GM23248 (cell line): ENCODE data around the gene ALX4. TPM values are rescaled to one million over a fixed set of nuclear protein-coding genes. Genes with fewer than 3 reads are reported as not detected.

ENCODE experiments used
- DNase-seq: peaks from one replicate; pipeline ENCODE4 v3.0.0-alpha.2; 2015
- H2AFZ ChIP-seq: fragments of 200-600 bp; sonication (generic); 2 replicates; pipeline ENCODE4 v1.6.1; 2016; ENCODE audit warnings: antibody characterized with exemption
- H3F3A ChIP-seq: fragments of 200-600 bp; sonication (generic); 2 replicates; pipeline ENCODE4 v1.6.1; 2016; ENCODE audit warnings: mild to moderate bottlenecking, antibody characterized with exemption, mixed run types; ENCODE audit not compliant: insufficient read depth
- H3K27ac ChIP-seq: fragments of 200-600 bp; sonication (generic); 2 replicates; pipeline ENCODE4 v1.5.1; 2016; ENCODE audit warnings: mild to moderate bottlenecking
- H3K27me3 ChIP-seq: fragments of 200-600 bp; sonication (generic); replicated peaks from 2 replicates; pipeline ENCODE4 v1.6.1; 2016; ENCODE audit warnings: mild to moderate bottlenecking; ENCODE audit not compliant: insufficient read depth
- H3K36me3 ChIP-seq: fragments of 200-600 bp; sonication (generic); 2 replicates; pipeline ENCODE4 v1.6.1; 2016; ENCODE audit warnings: low read depth, mild to moderate bottlenecking
- H3K4me1 ChIP-seq: fragments of 200-600 bp; sonication (generic); 2 replicates; pipeline ENCODE4 v1.6.1; 2016; ENCODE audit warnings: mild to moderate bottlenecking; ENCODE audit not compliant: insufficient read depth
- H3K4me2 ChIP-seq: fragments of 200-600 bp; sonication (generic); one replicate; pipeline ENCODE4 v1.6.1; 2016; ENCODE audit warnings: mild to moderate bottlenecking; ENCODE audit not compliant: unreplicated experiment
- H3K4me3 ChIP-seq: fragments of 200-600 bp; sonication (generic); 2 replicates; pipeline ENCODE4 v1.5.1; 2016; ENCODE audit warnings: mild to moderate bottlenecking
- H3K79me2 ChIP-seq: fragments of 200-600 bp; sonication (generic); 2 replicates; pipeline ENCODE4 v1.6.1; 2016; ENCODE audit warnings: mild to moderate bottlenecking; ENCODE audit not compliant: insufficient read depth
- H3K9ac ChIP-seq: fragments of 200-600 bp; sonication (generic); 2 replicates; pipeline ENCODE4 v1.6.1; 2016; ENCODE audit warnings: mild to moderate bottlenecking
- H3K9me2 ChIP-seq: fragments of 200-600 bp; sonication (generic); 2 replicates; pipeline ENCODE4 v1.6.1; 2016; ENCODE audit warnings: mixed run types, mild to moderate bottlenecking, moderate library complexity; ENCODE audit not compliant: insufficient read depth
- H3K9me3 ChIP-seq: fragments of 200-600 bp; sonication (generic); one replicate; pipeline ENCODE4 v1.6.1; 2017; ENCODE audit warnings: low read depth
- H4K20me1 ChIP-seq: fragments of 200-600 bp; sonication (generic); 2 replicates; pipeline ENCODE4 v1.6.0; 2016; ENCODE audit not compliant: insufficient read depth
- EZH2 ChIP-seq: fragments of 200-600 bp; sonication (generic); IDR thresholded peaks from 2 replicates; pipeline ENCODE4 v1.6.1; 2018; ENCODE audit warnings: antibody characterized with exemption, mild to moderate bottlenecking; ENCODE audit not compliant: insufficient read depth, poor library complexity, severe bottlenecking
- EZH2phosphoT487 ChIP-seq: fragments of 200-600 bp; sonication (generic); IDR thresholded peaks from 2 replicates; pipeline ENCODE4 v1.6.1; 2018; ENCODE audit warnings: antibody characterized with exemption, moderate library complexity, mild to moderate bottlenecking, low read depth; ENCODE audit not compliant: insufficient read depth
- WGBS, 2 experiments: methylation state at CpG; one replicate each; pipeline ENCODE4 v1.1.6; 2015 to 2017; ENCODE audit warnings: low lambda C conversion rate in 2 of 2, low coverage in 1 of 2; ENCODE audit errors: missing lambda C conversion rate in 2 of 2; 5-methylcytosine and 5-hydroxymethylcytosine counted together
- in situ Hi-C: fragments of 300-500 bp; cut with MboI; formaldehyde crosslinking; loops from 2 replicates; pipeline ENCODE4 v1.15.0; 2020
- polyA plus RNA-seq: library from polyadenylated mRNA; unstranded; fragments of >200 nt; fragmentation: Nextera tagmentation; extraction: Ambion mirVana; gene quantifications from 2 replicates; pipeline ENCODE4 v1.2.1, GENCODE V29; 2016
- total RNA-seq: library from RNA; depleted of rRNA; stranded (reverse); fragments of >200 nt; shearing (Covaris generic); gene quantifications from 2 replicates; pipeline ENCODE4 v1.2.3, GENCODE V29; 2014

Gene ALX4
- total and polyA plus RNA-seq, 2 experiments from 2014 or later: not detected

DNA sequence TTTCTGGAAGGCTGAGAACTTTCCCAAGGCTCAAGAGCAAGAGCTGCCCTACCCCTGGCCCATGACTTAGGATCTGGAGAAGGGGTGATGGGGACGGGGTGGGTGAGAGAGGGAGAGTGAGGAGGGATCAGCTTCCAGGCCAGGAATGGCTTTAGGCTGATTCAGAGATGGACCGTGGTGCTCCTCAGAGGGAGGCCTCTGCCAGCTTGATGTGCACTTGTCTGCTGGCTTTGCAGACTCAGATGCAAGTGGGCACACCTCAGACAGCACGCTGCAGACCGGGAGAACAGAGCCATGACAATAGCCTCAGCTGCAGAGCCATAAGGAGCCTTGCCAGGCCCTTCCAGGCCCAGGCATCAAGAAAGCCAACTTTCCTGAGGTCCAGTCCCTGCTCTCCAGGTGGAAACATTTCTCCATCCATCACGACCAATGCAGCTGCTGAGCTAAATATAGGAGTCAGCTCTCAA is 41.3 kb downstream of the ALX4 start:
- TF ChIP-seq EZH2phosphoT487: no peak
- TF ChIP-seq EZH2: no peak
- WGBS, 2 experiments: 76 to 78% methylated on average over 4 to 5 of the region's 5 CpGs
- H3K27me3 ChIP-seq: no peaks in the 10 kb centered on the region
- H3K36me3 ChIP-seq: no peaks in the 10 kb centered on the region
- H3K4me1 ChIP-seq: no peaks in the 10 kb centered on the region
- in situ Hi-C loops: no loop called here
- no peak overlapping the region for H2AFZ ChIP-seq
- no peaks in the 10 kb centered on the region for H4K20me1 ChIP-seq
- H3K4me3 ChIP-seq: no peak overlapping the region
- no peaks in the 10 kb centered on the region for H3K9me3 ChIP-seq
- H3K4me2 ChIP-seq: no peak overlapping the region
- H3K79me2 ChIP-seq: no peaks in the 10 kb centered on the region
- no peaks in the 10 kb centered on the region for H3K9me2 ChIP-seq
- H3K9ac ChIP-seq: no peak overlapping the region
- DNase-seq: no peak
- H3F3A ChIP-seq: no peaks in the 10 kb centered on the region
- H3K27ac ChIP-seq: no peak overlapping the region

DNA sequence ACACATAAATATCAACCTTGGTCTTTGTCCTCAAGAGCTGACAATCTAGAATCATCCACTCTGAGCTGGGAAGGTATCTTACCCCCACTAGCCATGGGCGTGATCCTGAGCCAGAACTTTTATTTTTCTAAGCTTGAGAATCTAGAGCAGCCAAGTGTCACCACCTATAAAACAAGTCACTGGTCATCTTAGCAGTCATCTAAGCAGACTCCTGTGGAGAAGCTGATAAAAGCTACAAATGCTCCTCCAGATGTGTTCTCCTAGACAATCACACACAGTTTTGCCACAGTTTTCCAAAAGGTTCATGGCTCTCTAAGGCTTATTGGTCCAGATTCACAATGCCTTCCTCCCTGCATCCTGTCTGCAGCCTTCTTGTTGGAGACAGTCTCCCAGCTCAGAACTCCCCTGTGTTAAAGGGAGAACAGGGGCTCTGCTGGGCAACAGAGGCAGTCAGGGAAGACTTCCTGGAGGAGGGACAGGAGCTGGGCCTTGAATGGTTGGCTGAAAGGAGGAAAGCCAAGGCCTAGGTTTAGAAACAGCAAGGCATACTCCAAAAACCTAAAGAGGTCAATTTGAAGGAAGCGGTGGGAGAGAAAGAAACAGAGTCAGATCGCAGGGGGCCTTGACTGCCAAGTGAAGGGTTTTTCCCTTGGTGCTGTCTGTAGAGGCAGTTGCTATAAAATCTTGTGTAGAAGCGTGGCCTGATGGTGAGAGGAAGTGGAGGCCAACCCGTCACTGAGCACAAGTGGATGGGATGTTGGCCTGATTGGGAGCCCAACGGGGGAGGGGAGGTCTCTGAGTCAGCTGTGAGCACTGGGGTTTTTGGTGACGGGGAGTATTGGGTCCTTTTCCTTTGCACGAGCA is 42.0 kb downstream of the ALX4 start:
- Histone ChIP-seq H4K20me1 (no peaks in the 10 kb centered on the region), H3K9me3 (no peaks in the 10 kb centered on the region), H3K9me2 (no peaks in the 10 kb centered on the region), H2AFZ (no peak overlapping the region), H3K4me2 (no peak overlapping the region), H3K4me3 (no peak overlapping the region), H3K36me3 (no peaks in the 10 kb centered on the region), H3K9ac (no peak overlapping the region), H3K27ac (no peak overlapping the region), H3F3A (no peaks in the 10 kb centered on the region), H3K27me3 (no peaks in the 10 kb centered on the region; the same call in 1 of the 2 replicates), H3K4me1 (no peaks in the 10 kb centered on the region), H3K79me2 (no peaks in the 10 kb centered on the region)
- no peak for DNase-seq
- WGBS, 2 experiments: 84 to 87% methylated on average over 8 of the region's 8 CpGs
- TF ChIP-seq EZH2: no peak
- in situ Hi-C loops: no loop called here

DNA sequence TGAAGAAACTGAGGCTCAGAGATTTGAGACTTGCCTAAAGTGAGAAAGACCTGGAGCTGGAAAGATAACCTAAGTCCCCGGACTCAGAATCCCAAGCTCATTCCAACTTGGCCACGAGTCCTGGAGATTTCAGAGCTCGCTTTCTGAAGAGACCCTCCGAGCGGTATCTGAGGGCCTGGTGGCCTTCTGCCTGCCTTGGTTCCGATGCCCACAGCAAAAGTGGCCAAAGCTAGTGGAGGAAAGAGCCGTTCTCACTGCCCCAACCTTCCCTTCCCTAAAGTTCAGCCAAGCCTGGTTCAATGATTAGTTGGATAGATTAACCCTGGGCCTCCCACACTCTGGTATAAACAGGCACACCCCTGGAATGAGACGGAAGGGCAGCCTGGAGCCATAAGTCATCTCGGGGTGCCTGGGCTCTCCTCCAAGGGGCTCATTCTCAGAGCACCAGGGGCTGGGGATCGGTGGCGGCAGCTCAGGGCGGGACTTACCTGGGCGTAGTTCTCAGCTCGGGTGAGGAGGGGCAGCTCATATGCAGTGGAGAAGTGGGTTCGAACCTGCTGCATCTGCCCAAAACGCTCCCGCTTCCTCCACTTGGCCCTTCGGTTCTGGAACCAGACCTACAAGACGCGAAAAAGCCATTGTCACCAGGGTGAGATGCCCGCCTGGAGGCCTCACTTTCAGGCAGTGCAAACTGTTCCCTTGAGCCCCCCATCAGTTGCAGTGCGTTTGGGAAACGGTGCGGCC is 42.8 kb downstream of the ALX4 start:
- DNase-seq: no peak
- Histone ChIP-seq H3K9ac (no peak overlapping the region), H3K9me3 (no peaks in the 10 kb centered on the region), H3K27ac (no peak overlapping the region), H3K4me1 (no peaks in the 10 kb centered on the region), H3F3A (no peaks in the 10 kb centered on the region), H3K79me2 (no peaks in the 10 kb centered on the region), H3K9me2 (no peaks in the 10 kb centered on the region), H4K20me1 (no peaks in the 10 kb centered on the region), H3K27me3 (no peaks in the 10 kb centered on the region; the same call in 1 of the 2 replicates), H3K4me3 (no peak overlapping the region), H3K4me2 (no peak overlapping the region), H2AFZ (no peak overlapping the region), H3K36me3 (no peaks in the 10 kb centered on the region)
- WGBS, 2 experiments: 72 to 76% methylated on average over 24 of the region's 24 CpGs
- TF ChIP-seq EZH2phosphoT487 (no peak), EZH2 (no peak)
- in situ Hi-C loops: no loop called here

DNA sequence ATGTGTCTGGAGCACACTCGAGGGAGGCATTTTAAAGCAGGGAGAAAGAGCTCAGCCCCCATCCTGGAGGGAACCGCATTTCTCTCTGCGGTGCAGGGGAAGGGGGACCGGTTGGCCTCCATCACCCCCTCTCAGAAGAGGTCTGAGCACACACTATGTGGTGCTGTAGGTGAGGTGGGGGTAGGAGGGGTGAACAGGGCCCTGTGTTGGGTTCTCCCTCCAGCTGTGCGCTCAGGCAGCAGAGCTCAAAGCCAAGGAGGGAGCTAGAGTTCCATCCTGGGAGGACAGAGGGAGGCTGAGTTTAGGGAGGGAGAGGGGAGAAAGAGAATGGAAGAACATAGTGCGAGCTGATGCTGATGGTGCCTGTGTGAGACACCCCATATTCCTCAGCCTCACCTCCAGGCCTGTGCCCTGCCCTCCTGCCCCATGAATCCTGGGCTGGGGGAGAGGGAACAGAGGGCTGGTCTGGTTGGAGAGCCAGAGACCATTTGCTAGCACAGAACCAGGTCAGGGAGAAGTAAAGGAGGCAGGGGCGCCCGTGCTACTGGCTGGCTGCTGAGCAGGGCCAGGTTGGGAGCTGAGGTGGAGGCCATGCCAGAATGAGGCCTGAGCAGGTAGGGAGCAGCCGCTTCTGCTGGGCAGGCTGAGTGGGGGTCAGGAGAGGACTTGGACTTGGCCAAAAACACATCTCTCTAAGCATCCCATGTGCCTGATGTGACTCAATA is 43.7 kb downstream of the ALX4 start:
- H2AFZ ChIP-seq: no peak overlapping the region
- WGBS, 2 experiments: 59 to 64% methylated on average over 9 of the region's 9 CpGs
- no peak overlapping the region for H3K4me2 ChIP-seq
- no peaks in the 10 kb centered on the region for H3F3A ChIP-seq
- no peak for DNase-seq
- no peaks in the 10 kb centered on the region; the same call in 1 of the 2 replicates for H3K27me3 ChIP-seq
- in situ Hi-C loops: no loop called here
- H3K9ac ChIP-seq: no peak overlapping the region
- no peaks in the 10 kb centered on the region for H3K9me2 ChIP-seq
- H3K79me2 ChIP-seq: no peaks in the 10 kb centered on the region
- no peaks in the 10 kb centered on the region for H4K20me1 ChIP-seq
- no peaks in the 10 kb centered on the region for H3K9me3 ChIP-seq
- no peaks in the 10 kb centered on the region for H3K36me3 ChIP-seq
- no peak overlapping the region for H3K27ac ChIP-seq
- H3K4me3 ChIP-seq: no peak overlapping the region
- TF ChIP-seq EZH2 (no peak), EZH2phosphoT487 (no peak)
- H3K4me1 ChIP-seq: no peaks in the 10 kb centered on the region
